Measurements from ENCODE around the gene NUP98.

DNA sequence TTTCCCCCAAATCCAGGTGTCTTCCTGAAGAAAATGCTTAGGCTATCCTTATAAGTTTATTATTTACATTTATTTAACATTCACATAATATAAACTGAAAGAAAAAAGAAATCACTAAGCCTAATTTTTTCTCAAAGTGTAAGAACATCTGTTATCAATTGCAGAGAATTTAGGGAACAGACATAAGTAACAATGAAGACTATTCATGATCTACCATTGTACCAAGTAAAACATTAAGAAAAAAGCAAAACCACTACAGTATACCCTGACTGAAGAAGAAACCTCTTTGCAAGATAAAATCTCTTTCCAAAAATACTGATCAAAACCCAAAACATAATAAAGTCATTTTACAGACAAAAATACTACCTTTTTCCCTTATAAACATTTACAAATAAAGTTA lies 60.5 kb downstream of the NUP98 start:
- TF ChIP-seq CTCF (IDR thresholded peaks at IDR 0.05) (no peak), REST (IDR thresholded peaks at IDR 0.05; ENCODE audit: low read depth, low read length) (no peak), ZBTB33 (IDR thresholded peaks at IDR 0.05; ENCODE audit: borderline replicate concordance, low read depth) (no peak), EZH2phosphoT487 (IDR thresholded peaks at IDR 0.05; ENCODE audit: borderline replicate concordance, low read depth) (no peak), POLR2AphosphoS5 (IDR thresholded peaks at IDR 0.05; ENCODE audit: low read depth, low read length) (no peak), RFX5 (IDR thresholded peaks at IDR 0.05; ENCODE audit: low read length) (no peak), SMC3 (IDR thresholded peaks at IDR 0.05; ENCODE audit: low read depth, low read length) (no peak), YY1 (IDR thresholded peaks at IDR 0.05; ENCODE audit: low read depth) (no peak), EP300 (IDR thresholded peaks at IDR 0.05; ENCODE audit: borderline replicate concordance in 1 of 2, low read depth in 1 of 2, low read length in 1 of 2) (no peak), SIN3A (IDR thresholded peaks at IDR 0.05; ENCODE audit: borderline replicate concordance, low read depth, low read length) (no peak), RXRA (IDR thresholded peaks at IDR 0.05; ENCODE audit: borderline replicate concordance, low read depth) (no peak)
- TF ChIP-seq, protein P1, sequence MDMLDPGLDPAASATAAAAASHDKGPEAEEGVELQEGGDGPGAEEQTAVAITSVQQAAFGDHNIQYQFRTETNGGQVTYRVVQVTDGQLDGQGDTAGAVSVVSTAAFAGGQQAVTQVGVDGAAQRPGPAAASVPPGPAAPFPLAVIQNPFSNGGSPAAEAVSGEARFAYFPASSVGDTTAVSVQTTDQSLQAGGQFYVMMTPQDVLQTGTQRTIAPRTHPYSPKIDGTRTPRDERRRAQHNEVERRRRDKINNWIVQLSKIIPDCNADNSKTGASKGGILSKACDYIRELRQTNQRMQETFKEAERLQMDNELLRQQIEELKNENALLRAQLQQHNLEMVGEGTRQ (IDR thresholded peaks at IDR 0.05; ENCODE audit: borderline replicate concordance, low read depth, low read length) = no peak

All from SK-N-SH (cell line).